ENCODE measurements around the gene PLPP7.
"Not testable (repeated sequence)": the region's sequence is repeated elsewhere in the genome, so short reads cannot be mapped to it uniquely, and the experiment has no call there.

The PLPP7 gene

GRCh38 chr9:131329241-131329641 lies 39.7 kb downstream of the PLPP7 start:
- no peak overlapping the region for H3K4me3 ChIP-seq (ENCODE audit: low read depth, low read length)
- TF ChIP-seq, protein P1, sequence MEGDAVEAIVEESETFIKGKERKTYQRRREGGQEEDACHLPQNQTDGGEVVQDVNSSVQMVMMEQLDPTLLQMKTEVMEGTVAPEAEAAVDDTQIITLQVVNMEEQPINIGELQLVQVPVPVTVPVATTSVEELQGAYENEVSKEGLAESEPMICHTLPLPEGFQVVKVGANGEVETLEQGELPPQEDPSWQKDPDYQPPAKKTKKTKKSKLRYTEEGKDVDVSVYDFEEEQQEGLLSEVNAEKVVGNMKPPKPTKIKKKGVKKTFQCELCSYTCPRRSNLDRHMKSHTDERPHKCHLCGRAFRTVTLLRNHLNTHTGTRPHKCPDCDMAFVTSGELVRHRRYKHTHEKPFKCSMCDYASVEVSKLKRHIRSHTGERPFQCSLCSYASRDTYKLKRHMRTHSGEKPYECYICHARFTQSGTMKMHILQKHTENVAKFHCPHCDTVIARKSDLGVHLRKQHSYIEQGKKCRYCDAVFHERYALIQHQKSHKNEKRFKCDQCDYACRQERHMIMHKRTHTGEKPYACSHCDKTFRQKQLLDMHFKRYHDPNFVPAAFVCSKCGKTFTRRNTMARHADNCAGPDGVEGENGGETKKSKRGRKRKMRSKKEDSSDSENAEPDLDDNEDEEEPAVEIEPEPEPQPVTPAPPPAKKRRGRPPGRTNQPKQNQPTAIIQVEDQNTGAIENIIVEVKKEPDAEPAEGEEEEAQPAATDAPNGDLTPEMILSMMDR (IDR thresholded peaks at IDR 0.05; ENCODE audit: control insufficient read depth, extremely low read depth, insufficient read depth), result no peak
- no peak for DNase-seq (ENCODE audit: low read depth)

GRCh38 chr9:131330814-131331600 lies 41.5 kb downstream of the PLPP7 start:
- TF ChIP-seq, protein P1 (IDR thresholded peaks at IDR 0.05; ENCODE audit: control insufficient read depth, extremely low read depth, insufficient read depth), result no peak
- H3K4me3 ChIP-seq (ENCODE audit: low read depth, low read length), result no peak overlapping the region
- DNase-seq (ENCODE audit: low read depth), result no peak

DNA sequence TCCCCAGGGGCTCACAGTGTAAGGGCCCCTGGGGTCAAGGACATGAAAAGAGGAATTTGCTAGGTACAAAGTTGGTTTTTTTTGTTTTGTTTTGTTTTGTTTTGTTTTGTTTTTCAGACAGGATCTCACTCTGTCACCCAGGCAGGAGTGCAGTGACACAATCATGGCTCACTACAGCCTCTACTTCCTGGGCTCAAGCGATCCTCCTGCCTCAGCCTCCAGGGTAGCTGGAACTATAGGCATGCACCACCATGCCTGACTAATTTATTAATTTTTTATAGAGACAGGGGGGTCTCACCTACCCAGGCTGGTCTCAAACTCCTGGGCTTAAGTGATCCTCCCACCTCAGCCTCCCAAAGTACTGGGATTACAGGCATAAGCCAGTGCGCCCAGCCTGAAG lies 42.5 kb downstream of the PLPP7 start:
- not testable (repeated sequence) for DNase-seq (ENCODE audit: low read depth); H3K4me3 ChIP-seq (ENCODE audit: low read depth, low read length)

- DNase-seq (ENCODE audit: low read depth), result no peak
- TF ChIP-seq, protein P1 (IDR thresholded peaks at IDR 0.05; ENCODE audit: control insufficient read depth, extremely low read depth, insufficient read depth), result no peak
Measured at GRCh38 chr9:131333771-131334628, 44.5 kb downstream of the PLPP7 start.

DNA sequence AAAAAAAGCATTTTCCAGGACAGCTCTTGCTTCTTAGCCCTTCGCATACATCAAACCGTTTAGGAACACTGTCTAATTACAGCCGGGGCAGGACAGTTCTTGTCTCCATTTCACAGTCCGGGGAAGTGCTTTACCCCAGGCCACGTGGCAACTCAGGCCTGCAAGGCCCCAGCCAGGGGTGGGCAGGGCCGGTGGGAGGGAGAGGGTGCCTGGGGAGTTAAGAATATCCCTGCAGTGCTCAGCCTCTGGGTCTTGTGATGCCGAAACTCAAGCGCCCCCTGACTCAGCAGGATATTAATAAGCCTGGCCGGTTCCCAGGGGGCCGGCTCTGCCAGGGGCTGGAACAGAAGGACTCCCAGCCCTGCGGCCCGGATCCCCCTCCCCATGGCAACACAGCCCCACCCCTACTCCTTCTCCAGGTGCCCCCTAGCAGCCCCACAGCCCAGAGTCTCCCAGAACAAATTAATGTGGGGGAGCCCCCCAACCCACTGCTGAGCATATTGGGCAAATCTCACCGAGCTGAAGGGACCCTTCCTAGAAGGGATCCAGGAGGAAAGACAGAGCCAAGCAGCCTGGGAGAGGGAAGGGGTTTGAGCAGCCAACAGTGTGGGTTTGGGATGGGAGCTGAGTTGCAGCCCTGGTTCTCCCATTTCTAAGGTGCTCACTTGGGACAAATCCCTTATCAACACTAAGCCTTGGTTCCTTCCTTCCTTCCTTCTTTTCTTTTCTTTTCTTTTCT lies 45.3 kb downstream of the PLPP7 start:
- no peak overlapping the region for H3K4me3 ChIP-seq (ENCODE audit: low read depth, low read length)
- no peak for DNase-seq (ENCODE audit: low read depth)

More at GRCh38 chr9:131333771-131334628, 44.5 kb downstream of the PLPP7 start:
- no peak overlapping the region for H3K4me3 ChIP-seq (ENCODE audit: low read depth, low read length)

GRCh38 chr9:131335368-131335755 lies 45.8 kb downstream of the PLPP7 start:
- DNase-seq (ENCODE audit: low read depth), result no peak
- no peak overlapping the region for H3K4me3 ChIP-seq (ENCODE audit: low read depth, low read length)
- TF ChIP-seq, protein P1 (IDR thresholded peaks at IDR 0.05; ENCODE audit: control insufficient read depth, extremely low read depth, insufficient read depth), result no peak

More for the DNA sequence above, 45.3 kb downstream of the PLPP7 start:
- TF ChIP-seq, protein P1 (IDR thresholded peaks at IDR 0.05; ENCODE audit: control insufficient read depth, extremely low read depth, insufficient read depth), result no peak
